ENCODE results near the gene SKIC2.
"Not testable (repeated sequence)": the region's sequence is repeated elsewhere in the genome, so short reads cannot be mapped to it uniquely, and the experiment has no call there.

DNA sequence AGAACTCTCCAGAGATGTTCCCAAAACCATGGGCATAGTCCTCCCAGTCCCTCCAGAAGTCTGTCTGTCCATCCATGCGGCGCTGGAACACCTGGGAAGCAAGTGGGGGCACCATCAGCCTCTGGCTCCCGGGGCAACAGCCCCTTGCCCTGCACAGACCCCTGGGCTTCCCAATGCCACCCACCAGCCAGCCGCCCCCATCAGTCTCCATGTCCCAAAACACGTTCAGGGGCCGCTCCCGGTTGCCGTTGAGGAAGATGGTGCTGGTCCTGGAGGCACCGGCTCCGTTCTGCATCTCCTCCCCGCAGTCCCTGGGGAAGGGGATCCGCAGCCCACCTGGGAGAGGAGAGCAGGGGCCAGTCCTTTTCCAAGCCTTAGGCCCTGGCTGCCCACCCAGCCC lies 50.6 kb downstream of the SKIC2 start:
- not testable (repeated sequence) for TF ChIP-seq EZH2 (IDR thresholded peaks at IDR 0.05; ENCODE audit: borderline replicate concordance, low read length)
- TF ChIP-seq, protein P1, sequence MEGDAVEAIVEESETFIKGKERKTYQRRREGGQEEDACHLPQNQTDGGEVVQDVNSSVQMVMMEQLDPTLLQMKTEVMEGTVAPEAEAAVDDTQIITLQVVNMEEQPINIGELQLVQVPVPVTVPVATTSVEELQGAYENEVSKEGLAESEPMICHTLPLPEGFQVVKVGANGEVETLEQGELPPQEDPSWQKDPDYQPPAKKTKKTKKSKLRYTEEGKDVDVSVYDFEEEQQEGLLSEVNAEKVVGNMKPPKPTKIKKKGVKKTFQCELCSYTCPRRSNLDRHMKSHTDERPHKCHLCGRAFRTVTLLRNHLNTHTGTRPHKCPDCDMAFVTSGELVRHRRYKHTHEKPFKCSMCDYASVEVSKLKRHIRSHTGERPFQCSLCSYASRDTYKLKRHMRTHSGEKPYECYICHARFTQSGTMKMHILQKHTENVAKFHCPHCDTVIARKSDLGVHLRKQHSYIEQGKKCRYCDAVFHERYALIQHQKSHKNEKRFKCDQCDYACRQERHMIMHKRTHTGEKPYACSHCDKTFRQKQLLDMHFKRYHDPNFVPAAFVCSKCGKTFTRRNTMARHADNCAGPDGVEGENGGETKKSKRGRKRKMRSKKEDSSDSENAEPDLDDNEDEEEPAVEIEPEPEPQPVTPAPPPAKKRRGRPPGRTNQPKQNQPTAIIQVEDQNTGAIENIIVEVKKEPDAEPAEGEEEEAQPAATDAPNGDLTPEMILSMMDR (IDR thresholded peaks at IDR 0.05; ENCODE audit: low read length), result not testable (repeated sequence)
